GM12878 (cell line): ENCODE results near the gene PRRC2B. TPM values are rescaled to one million over a fixed set of nuclear protein-coding genes. Genes with fewer than 3 reads are reported as not detected.

ENCODE experiments used
- ASH2L ChIP-seq: fragments of 300-600, 200-600 bp; sonication (generic); IDR thresholded peaks from 2 replicates; pipeline ENCODE4 v1.6.1; 2017; ENCODE audit warnings: low read depth, mild to moderate bottlenecking, borderline replicate concordance
- ETV6 ChIP-seq, 2 experiments: fragments of 450-650 bp in 1 of 2; IDR thresholded peaks in 1 of 2; conservative IDR thresholded peaks in 1 of 2; 2 replicates each; pipeline ENCODE4 v1.6.1; 2014; ENCODE audit warnings: antibody characterized with exemption in 1 of 2, borderline replicate concordance in 1 of 2, low read depth in 1 of 2, mild to moderate bottlenecking in 1 of 2, moderate library complexity in 1 of 2
- GABPA ChIP-seq: IDR thresholded peaks from 2 replicates; pipeline ENCODE4 v1.6.1; 2014; ENCODE audit warnings: antibody characterized with exemption, low read depth, mild to moderate bottlenecking, inconsistent platforms
- GATAD2B ChIP-seq: fragments of 450-650 bp; conservative IDR thresholded peaks from 2 replicates; pipeline ENCODE4 v1.6.1; 2017; ENCODE audit warnings: low read depth, mild to moderate bottlenecking, moderate library complexity
- IKZF1 ChIP-seq: fragments of 450-650 bp; conservative IDR thresholded peaks from 2 replicates; pipeline ENCODE4 v1.6.1; 2017; ENCODE audit warnings: antibody characterized with exemption, mild to moderate bottlenecking
- JUNB ChIP-seq: IDR thresholded peaks from 2 replicates; pipeline ENCODE4 v1.6.1; 2016; ENCODE audit warnings: antibody characterized with exemption, mild to moderate bottlenecking
- KDM1A ChIP-seq: fragments of 200-600 bp; sonication (generic); IDR thresholded peaks from 2 replicates; pipeline ENCODE4 v1.6.1; 2016; ENCODE audit warnings: borderline replicate concordance
- NR2C1 ChIP-seq: fragments of 450-650 bp; IDR thresholded peaks from 2 replicates; pipeline ENCODE4 v1.6.1; 2017; ENCODE audit warnings: antibody characterized with exemption, mild to moderate bottlenecking, moderate library complexity
- NRF1 ChIP-seq: conservative IDR thresholded peaks from 2 replicates; pipeline ENCODE4 v1.6.1; 2011; ENCODE audit warnings: mild to moderate bottlenecking, low read depth, low read length, improper control_type of control experiment
- RAD51 ChIP-seq: fragments of 450-650 bp; IDR thresholded peaks from 2 replicates; pipeline ENCODE4 v1.6.1; 2016; ENCODE audit warnings: moderate library complexity, mild to moderate bottlenecking, inconsistent platforms
- SIX5 ChIP-seq: IDR thresholded peaks from 2 replicates; pipeline ENCODE4 v1.6.1; 2011; ENCODE audit warnings: mild to moderate bottlenecking, low read depth, low read length, moderate library complexity; ENCODE audit not compliant: severe bottlenecking
- SMARCA5 ChIP-seq: fragments of 450-650 bp; IDR thresholded peaks from 2 replicates; pipeline ENCODE4 v1.6.1; 2017; ENCODE audit warnings: mild to moderate bottlenecking
- SMC3 ChIP-seq: IDR thresholded peaks from 2 replicates; pipeline ENCODE4 v1.6.1; 2011; ENCODE audit warnings: low read length, improper control_type of control experiment, borderline replicate concordance
- TBL1XR1 ChIP-seq: IDR thresholded peaks from 2 replicates; pipeline ENCODE4 v1.6.1; 2012; ENCODE audit warnings: low read depth, low read length, improper control_type of control experiment
- polyA plus RNA-seq, 11 experiments: library from polyadenylated mRNA; depleted of rRNA in 4 of 11; unstranded in 6 of 11; stranded (reverse) in 5 of 11; fragments of >200 nt; fragmentation: Nextera tagmentation in 4 of 11; fragmentation: Illumina TruSeq in 1 of 11; extraction: Ambion mirVana in 4 of 11; extraction: Trizol in 1 of 11; gene quantifications; 1 replicate in 1 of 11; 2 replicates in 10 of 11; pipeline versions ENCODE4 v1.2.1 to v1.2.3, GENCODE V29; 2011 to 2016; ENCODE audit warnings: inconsistent platforms in 2 of 11, missing spikeins in 2 of 11, low read depth in 1 of 11
- total RNA-seq, 4 experiments: library from RNA; depleted of rRNA in 3 of 4; stranded (reverse); fragments of >200 nt in 3 of 4; fragmentation: Illumina TruSeq in 1 of 4; extraction: Trizol in 1 of 4; gene quantifications; 2 replicates each; pipeline versions ENCODE4 v1.2.1 to v1.2.3, GENCODE V29; 2013 to 2021
- TF ChIP-seq, protein P1 (sequence below): fragments of 450-650 bp; IDR thresholded peaks from 2 replicates; pipeline ENCODE4 v1.6.1; 2016; ENCODE audit warnings: mild to moderate bottlenecking, moderate library complexity, borderline replicate concordance
- TF ChIP-seq, protein P2 (sequence below): fragments of 450-650 bp; formaldehyde crosslinking; IDR thresholded peaks from 2 replicates; pipeline ENCODE4 v1.4.0; 2022; ENCODE audit warnings: mild to moderate bottlenecking, moderate library complexity
- TF ChIP-seq, protein P3 (sequence below): IDR thresholded peaks from 2 replicates; pipeline ENCODE4 v1.6.1; 2012; ENCODE audit warnings: low read depth, low read length, improper control_type of control experiment

The PRRC2B gene
- total and polyA plus RNA-seq, 10 of the 15 experiments (the other 5 are each of a cell fraction or from before 2014, with no cell fraction given): 0.84 to 155 (median 28.7) TPM

DNA sequence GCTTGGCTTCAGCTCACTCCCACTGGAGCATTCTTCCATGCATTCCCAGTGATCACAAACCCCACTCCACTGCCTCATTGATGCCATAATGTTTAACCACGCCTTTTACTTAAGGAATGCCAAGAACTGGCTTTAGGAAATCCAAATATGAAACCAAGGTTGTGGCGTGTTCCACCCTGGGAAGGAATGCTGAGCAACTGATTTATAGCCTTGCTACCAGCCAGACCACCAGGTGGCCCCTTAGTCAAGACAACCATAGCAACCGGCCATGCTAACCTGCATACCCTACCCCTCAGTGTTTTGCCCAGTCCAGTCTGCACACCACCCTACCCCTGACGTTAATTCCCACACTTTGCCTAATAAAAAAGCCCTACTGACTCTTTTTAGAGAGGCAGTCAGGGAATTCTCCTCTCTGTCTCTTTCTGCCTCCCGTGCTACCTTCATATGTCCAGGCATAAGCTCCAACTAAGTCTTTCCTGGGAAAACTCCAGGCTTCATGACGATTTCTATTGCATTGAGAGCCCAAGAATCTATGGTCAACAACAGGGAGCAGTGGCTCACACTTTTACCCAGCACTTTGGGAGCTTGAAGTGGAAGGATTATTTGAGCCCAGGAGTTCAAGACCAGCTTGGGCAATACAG, 27.0 kb upstream of the PRRC2B start (continued):
- TF ChIP-seq, protein P1, sequence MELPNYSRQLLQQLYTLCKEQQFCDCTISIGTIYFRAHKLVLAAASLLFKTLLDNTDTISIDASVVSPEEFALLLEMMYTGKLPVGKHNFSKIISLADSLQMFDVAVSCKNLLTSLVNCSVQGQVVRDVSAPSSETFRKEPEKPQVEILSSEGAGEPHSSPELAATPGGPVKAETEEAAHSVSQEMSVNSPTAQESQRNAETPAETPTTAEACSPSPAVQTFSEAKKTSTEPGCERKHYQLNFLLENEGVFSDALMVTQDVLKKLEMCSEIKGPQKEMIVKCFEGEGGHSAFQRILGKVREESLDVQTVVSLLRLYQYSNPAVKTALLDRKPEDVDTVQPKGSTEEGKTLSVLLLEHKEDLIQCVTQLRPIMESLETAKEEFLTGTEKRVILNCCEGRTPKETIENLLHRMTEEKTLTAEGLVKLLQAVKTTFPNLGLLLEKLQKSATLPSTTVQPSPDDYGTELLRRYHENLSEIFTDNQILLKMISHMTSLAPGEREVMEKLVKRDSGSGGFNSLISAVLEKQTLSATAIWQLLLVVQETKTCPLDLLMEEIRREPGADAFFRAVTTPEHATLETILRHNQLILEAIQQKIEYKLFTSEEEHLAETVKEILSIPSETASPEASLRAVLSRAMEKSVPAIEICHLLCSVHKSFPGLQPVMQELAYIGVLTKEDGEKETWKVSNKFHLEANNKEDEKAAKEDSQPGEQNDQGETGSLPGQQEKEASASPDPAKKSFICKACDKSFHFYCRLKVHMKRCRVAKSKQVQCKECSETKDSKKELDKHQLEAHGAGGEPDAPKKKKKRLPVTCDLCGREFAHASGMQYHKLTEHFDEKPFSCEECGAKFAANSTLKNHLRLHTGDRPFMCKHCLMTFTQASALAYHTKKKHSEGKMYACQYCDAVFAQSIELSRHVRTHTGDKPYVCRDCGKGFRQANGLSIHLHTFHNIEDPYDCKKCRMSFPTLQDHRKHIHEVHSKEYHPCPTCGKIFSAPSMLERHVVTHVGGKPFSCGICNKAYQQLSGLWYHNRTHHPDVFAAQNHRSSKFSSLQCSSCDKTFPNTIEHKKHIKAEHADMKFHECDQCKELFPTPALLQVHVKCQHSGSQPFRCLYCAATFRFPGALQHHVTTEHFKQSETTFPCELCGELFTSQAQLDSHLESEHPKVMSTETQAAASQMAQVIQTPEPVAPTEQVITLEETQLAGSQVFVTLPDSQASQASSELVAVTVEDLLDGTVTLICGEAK: no peak
- TF ChIP-seq GABPA (no peak), ETV6 (conservative IDR thresholded peaks at IDR 0.05 in 1 of 2, IDR thresholded peaks at IDR 0.05 in 1 of 2; ENCODE audit: borderline replicate concordance in 1 of 2, low read depth in 1 of 2) (no peak), NRF1 (no peak), IKZF1 (no peak), TBL1XR1 (no peak), JUNB (no peak), RAD51 (no peak), NR2C1 (no peak), KDM1A (no peak), SMARCA5 (no peak), SMC3 (peak; percentile 29; the same call in 1 of the 2 replicates), ASH2L (no peak), GATAD2B (no peak), SIX5 (no peak)
- TF ChIP-seq, protein P2, sequence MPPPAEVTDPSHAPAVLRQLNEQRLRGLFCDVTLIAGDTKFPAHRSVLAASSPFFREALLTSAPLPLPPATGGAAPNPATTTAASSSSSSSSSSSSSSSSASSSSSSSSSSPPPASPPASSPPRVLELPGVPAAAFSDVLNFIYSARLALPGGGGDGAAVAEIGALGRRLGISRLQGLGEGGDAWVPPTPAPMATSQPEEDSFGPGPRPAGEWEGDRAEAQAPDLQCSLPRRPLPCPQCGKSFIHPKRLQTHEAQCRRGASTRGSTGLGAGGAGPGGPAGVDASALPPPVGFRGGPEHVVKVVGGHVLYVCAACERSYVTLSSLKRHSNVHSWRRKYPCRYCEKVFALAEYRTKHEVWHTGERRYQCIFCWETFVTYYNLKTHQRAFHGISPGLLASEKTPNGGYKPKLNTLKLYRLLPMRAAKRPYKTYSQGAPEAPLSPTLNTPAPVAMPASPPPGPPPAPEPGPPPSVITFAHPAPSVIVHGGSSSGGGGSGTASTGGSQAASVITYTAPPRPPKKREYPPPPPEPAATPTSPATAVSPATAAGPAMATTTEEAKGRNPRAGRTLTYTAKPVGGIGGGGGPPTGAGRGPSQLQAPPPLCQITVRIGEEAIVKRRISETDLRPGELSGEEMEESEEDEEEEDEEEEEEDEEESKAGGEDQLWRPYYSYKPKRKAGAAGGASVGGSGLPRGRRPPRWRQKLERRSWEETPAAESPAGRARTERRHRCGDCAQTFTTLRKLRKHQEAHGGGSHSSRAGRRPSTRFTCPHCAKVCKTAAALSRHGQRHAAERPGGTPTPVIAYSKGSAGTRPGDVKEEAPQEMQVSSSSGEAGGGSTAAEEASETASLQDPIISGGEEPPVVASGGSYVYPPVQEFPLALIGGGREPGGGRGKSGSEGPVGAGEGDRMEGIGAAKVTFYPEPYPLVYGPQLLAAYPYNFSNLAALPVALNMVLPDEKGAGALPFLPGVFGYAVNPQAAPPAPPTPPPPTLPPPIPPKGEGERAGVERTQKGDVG (CRISPR knock-in tag): no peak
- TF ChIP-seq, protein P3, sequence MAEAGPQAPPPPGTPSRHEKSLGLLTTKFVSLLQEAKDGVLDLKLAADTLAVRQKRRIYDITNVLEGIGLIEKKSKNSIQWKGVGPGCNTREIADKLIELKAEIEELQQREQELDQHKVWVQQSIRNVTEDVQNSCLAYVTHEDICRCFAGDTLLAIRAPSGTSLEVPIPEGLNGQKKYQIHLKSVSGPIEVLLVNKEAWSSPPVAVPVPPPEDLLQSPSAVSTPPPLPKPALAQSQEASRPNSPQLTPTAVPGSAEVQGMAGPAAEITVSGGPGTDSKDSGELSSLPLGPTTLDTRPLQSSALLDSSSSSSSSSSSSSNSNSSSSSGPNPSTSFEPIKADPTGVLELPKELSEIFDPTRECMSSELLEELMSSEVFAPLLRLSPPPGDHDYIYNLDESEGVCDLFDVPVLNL: no peak
- TF ChIP-seq, all 136 proteins: peak for 3
